GF-D8 (cell line): ENCODE measurements around the gene RPS6KL1.
"Not testable (repeated sequence)": the region's sequence is repeated elsewhere in the genome, so short reads cannot be mapped to it uniquely, and the experiment has no call there.

ENCODE experiments used
- DNase-seq: peaks from one replicate; lab custom pipeline; 2025; lab: John Stamatoyannopoulos, UW

The RPS6KL1 gene

DNA sequence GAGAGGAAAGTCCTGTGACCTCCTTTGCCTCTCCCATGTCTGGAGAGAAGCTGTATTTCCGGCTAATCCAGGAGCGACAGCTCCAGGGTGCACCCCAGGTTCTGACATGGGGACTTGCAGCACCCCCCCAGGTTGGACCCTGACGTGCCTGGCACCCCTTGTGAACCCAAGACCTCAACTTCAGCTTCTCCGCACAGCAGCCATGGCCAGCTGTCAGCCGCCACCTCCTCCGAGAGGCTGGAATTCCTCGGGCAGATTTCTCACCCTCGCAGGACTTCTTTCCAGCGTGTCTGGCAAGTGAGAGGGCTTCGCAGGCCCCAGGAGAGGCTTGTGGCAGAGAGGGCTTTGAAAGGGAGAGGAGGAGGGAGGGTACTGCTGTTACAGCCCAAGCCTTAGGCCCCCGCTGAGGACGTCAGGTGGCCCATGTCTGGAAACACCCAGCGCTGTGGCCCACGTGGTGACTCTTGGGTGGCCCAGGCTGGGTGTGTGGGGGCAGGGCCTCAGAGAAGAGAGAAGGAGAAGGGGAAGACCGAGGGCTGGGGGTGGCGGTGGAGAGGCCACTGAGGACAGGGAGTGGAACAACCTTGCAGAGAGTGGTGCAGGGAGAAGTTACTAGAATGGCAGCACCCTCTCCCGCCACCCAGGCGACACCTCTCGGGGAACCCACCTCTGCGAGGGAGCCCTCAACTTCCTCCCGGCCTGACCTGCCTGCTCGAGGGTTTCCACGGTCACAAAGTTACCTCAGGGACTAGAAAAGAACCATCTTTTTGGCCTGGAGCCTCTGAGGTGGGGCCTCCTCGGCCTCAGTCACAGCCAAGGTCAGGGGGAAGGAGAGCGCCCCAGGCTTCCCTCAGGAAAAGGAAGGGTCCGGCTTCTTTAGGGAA lies 11.7 kb upstream of the RPS6KL1 start:
- DNase-seq, result no peak

DNA sequence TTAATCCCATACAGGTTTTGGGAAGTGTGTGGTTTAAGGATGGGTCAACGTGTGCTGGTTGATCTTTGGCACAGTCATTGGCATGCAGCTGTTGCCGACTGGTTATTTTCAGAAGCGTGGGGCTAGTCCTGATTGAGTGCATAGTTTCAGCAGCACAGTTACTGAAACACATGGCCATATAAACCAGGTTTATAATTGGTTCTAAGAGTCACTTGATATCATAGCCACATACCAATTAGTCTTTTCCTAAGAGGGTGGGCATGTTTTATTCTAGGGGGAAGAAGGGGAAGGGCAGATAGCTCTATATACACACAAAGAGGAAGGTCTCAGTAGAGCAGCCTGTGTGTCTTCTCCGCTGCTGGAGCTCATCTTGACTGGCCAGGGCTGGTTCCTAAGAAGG lies 11.0 kb upstream of the RPS6KL1 start:
- DNase-seq, result no peak

GRCh38 chr14:74932936-74933335 lies 9.9 kb upstream of the RPS6KL1 start:
- DNase-seq, result not testable (repeated sequence)

GRCh38 chr14:74932401-74932901 lies 9.4 kb upstream of the RPS6KL1 start:
- no peak for DNase-seq

GRCh38 chr14:74931744-74932143 lies 8.7 kb upstream of the RPS6KL1 start:
- not testable (repeated sequence) for DNase-seq

DNA sequence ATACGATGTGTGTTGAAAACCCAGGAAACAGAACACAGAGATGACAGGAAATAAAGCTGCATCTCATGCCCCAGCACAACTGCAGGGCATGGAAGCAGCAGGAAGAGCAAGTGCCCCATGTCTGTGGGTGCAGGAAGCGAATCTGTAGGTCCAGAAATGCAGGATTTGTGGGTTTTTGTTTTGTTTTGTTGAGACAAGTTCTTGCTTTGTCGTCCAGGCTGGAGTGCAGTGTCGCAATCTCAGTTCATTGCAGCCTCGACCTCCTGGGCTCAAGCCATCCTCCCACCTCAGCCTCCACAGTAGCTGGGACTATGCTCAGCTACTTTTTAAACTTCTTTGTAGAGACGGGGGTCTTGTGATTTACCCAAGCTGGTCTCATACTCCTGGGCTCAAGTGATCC lies 6.2 kb upstream of the RPS6KL1 start:
- DNase-seq, result no peak

DNA sequence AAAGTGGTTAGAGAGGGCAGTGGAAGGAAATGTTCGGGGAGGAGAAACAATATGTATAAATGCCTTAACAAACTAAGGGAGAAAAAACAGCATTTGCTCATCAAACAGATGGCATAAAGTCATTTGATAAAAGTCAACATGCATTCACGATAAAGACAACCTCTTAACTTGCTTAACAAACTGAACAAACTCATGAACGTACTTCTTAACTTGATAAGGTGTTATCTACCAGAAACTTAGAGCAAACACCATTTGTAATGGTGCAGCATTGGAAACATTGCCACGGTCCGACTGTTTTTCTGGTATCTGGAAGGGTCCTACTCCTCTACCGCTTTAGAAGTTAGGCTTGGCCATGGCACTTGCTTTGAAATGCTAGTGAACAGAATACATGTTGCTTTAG lies 4.2 kb upstream of the RPS6KL1 start:
- no peak for DNase-seq

DNA sequence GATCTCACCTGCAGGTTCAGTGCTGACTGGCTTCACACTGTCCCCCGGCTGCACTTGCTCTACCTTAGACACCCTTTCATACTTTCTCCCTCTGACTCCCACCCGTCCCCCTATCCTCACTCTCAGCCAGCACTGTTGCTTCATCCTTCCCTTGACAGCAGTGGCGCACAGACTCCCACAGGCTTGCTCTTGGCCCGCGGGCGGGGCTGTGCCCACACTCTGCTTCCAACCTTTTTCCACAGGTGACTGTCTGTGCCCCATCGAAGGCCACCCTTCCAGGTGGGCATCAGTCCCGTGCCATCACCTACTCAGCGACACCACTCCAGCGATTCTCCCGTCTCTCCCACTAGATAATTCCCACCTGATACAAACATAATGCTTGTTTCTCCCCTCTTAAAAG lies 1.0 kb upstream of the RPS6KL1 start:
- DNase-seq, result no peak

- no peak for DNase-seq
These were observed 891 bp downstream of the RPS6KL1 start for GRCh38 chr14:74921987-74922751.

- DNase-seq, result no peak
These were observed 1.9 kb downstream of the RPS6KL1 start for GRCh38 chr14:74921053-74921620.

GRCh38 chr14:74920281-74920680 lies 2.8 kb downstream of the RPS6KL1 start:
- no peak for DNase-seq

DNA sequence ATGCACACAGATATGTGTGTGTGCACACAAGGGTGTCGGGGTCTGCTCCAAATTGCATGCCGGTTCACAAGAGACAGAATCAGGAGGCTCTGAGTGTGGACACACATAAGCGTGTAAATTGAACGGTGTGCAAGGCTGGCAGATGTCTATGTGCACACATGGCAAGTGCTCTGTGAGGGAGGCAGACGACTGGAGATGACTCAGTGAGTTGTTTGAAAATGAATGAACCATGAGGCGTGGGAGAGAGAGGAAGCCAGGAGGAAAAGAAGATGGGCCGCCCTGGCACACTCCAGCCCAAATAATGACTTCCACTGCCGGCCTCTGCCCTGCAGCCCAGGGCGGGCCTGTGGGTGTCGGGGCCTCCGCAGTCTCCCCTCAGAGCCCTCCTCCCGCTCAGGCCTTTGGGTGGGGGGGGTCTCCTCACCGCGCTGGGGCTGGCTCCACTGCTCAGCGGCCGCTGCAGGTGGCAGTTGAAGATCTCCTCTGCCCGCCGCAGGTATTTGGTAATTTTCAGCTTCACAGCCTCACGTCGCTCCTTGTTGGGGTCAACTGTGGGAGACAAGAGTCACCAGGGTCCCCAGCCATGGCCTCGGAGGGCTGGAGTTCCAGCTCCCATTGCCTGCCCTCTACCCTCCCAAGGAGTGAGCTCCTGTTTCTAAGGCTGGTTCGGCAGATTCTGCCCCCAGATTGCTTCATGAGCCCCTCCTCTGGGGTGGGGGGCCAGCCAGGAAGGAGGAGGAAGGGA lies 3.5 kb downstream of the RPS6KL1 start:
- DNase-seq, result no peak

DNA sequence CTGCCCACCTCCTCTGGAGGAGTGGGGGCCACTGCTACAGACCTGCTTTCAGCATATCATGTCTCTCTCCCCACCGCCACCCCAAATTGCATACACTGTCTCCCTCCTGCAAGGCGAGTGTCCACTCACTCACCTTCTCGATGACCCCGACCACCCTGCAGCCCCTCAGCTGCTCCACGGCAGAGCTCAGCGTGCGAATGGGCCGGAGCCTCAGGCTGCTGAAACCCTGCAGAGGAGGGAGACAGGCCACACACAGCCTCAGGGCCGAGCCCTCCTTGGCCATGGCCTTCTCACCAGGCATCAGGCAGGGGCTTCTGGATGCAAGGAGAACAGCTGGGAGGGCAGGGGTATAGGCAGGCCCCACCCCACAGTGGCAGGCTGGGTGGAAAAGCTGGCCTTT lies 4.7 kb downstream of the RPS6KL1 start:
- no peak for DNase-seq

GRCh38 chr14:74917646-74918081 lies 5.4 kb downstream of the RPS6KL1 start:
- DNase-seq, result no peak

DNA sequence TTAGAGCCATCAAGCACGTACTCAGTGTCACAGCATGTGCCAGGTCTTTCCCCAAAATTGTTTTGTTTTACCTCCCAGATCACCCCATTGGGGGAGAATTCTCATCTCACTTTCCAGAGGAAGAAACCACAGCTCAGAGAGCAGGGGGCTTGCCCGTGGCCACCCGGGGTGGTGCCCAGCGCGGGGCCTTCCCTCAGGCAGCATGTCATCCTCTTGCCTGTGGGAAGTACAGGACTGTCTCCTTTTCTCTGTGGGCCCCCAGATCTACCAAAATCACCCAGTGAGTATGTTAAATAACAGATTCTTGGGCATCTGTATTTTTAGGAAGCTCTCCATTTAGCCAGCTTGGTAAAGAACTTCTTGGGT lies 5.9 kb downstream of the RPS6KL1 start:
- DNase-seq, result no peak

GRCh38 chr14:74915826-74916225 lies 7.2 kb downstream of the RPS6KL1 start:
- no peak for DNase-seq

- DNase-seq, result no peak
These were observed 7.6 kb downstream of the RPS6KL1 start for GRCh38 chr14:74915426-74915825.

- no peak for DNase-seq
These were observed 9.0 kb downstream of the RPS6KL1 start for GRCh38 chr14:74913986-74914573.

DNA sequence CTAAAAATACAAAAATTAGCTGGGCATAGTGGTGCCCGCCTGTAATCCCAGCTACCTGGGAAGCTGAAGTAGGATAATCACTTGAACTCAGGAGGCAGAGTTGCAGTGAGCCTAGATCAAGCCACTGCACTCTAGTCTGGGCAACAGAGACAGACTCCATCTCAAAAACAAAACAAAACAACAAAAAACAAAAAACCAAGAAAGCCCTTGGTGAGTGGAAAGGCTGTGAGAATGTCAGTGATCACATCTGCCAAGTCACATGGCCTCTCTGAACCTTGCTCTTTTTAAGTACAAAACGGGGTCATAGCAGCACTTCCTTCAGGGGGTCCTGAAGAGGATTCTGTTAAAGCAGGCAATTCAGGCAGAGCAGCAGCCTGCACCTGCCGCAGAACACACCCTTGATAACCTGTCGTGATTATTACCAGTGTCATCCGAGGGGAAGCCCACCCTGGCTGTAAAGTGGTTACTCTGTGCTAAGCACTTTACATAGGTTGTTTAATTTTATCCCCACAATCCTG lies 9.6 kb downstream of the RPS6KL1 start:
- DNase-seq, result no peak

DNA sequence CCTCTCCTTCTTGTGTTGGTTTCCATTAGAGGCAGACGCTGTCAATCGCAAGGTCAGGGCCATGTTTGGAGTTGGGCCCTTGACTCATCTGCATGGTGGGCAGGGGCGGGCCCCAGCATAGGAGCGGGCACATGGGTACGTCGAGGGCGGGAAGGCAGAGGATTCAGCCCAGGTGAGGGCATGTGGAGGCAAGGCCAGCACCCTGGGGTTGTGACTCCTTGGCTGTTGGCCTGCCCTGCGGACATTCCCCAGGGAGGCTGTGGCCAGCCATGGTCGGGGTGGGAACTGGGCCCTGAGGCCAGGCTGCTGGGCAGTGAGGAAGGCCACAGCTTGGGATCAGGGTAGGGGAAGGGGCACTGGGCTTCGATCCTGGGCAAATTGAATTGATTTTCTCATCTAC lies 10.3 kb downstream of the RPS6KL1 start:
- no peak for DNase-seq

DNA sequence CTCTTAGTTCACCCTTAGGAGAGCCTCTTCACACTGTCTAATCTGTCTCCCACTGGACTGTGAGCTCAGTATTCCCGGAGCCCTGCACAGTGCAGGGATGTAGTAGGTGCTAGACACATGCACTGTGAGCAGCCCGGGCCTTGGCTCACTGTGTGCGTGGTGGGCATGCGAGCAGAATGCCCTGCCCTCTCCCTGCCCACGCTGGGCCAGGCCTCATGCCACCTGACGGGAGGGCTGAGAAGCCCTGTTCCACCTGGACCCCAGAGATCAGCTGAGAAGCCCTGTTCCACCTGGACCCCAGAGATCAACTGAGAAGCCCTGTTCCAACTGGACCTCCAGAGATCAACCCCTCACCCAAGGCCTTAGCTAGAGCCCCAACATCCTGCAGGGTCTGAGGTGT lies 10.9 kb downstream of the RPS6KL1 start:
- no peak for DNase-seq
